ENCODE results near the gene PADI6.

Gene PADI6

DNA sequence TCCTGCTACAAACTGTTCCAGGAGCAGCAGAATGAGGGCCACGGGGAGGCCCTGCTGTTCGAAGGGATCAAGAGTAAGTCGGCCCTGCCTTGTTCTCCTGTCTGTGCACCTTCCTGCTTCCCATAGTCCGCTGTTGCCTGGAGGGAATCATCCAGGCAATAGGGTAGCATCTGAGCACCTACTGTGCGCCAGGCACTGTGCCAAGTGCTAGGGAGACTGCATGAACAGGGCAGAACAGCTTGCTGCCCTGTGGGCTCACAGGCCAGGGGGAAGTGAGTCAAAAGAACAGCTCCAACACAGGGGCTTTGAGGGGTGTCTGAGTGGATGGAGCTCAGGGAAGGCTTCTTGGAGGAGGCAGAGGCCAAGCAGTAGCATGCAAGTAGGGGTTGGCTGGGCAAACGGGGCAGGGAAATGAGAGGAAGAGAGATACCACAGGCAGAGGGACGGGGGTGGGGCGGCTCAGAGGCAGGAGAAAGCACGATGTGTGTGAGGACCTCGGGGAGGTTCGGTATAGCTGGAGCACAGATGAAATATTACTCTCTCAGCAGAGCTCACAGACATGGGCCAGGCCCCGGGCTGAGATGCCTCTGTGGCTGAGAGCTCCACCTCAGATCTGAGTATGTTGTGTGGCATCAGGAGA lies 15.5 kb upstream of the PADI6 start:
- DNase-seq (ENCODE audit: low spot score) = no peak

DNA sequence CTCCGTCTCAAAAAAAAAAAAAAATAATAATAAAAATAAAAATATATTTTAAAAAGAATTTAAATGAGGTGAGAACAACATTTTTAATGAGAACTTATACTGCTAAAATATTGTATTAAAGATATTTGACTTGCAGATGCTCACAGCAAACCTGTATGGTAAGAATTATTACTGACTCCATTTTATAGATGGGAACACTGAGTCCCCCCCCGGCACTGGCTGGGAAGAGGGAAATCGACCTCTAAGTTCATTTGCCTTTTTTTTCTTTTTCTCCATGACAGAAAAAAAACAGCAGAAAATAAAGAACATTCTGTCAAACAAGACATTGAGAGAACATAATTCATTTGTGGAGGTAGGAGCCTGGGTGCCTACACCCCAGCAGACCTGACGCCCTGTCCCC lies 13.4 kb upstream of the PADI6 start:
- DNase-seq (ENCODE audit: low spot score) = no peak

DNA sequence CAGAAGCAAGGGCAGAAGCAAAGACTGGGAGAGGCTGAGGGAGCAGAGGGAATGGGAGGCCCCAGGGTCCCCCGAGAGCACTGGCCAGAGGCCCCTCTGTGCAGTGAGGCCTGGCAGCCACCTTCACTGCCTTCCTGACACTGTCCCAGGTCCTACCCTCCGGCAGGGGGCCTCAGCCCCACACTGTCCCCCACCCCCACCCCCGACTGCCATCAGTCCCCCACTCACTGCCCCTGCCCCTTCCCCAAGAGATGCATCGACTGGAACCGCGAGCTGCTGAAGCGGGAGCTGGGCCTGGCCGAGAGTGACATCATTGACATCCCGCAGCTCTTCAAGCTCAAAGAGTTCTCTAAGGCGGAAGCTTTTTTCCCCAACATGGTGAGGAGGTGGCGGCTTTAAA lies 13.0 kb upstream of the PADI6 start:
- no peak for DNase-seq (ENCODE audit: low spot score)

DNA sequence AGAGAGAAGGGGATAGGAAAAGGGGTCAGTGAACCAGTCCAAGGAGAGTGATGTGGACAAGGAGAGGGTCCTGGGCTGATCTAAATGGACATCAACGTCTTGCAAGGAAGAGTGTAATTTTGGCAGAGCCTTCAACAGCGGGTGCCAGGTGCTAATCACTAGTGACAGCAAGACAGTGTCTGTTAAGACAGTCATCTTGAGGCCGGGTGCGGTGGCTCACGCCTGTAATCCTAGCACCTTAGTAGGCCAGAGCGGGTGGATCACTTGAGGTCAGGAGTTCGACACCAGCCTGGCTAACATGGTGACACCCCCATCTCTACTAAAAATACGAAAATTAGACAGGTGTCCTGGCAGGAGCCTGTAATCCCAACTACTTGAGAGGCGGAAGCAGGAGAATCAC lies 12.2 kb upstream of the PADI6 start:
- no peak for DNase-seq (ENCODE audit: low spot score)

DNA sequence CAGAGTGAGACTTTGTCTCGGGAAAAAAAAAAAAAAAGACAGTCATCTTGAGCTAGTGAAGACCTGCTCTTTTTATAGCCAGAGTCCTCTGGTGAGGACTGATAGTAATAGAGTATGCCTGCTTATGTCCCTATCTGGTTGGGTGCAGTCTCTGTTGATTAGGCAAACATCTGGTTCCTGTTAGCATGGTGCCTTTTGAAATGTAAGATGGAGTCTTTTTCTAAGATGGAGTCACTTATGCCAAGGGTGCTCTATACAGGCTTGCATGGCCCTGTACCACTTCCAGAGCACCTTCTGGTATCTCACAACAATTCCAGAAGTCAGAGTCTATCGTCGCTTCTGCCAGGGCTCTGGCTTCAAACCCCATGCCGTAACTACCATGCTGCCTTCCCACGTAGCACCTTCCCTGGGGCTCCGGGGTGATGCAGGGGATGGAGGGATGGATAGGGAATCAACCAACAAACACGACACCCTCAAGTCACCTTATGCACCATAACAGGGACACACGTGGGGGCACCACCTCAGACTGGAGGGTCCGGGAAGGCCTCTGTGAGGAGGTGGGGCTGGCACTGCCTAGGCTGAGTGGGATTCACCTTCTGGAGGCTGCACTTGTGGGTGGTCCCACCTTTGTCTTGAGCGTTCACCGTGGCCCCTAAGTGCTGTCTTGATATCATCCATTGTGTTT lies 11.6 kb upstream of the PADI6 start:
- DNase-seq (ENCODE audit: low spot score) = no peak

DNA sequence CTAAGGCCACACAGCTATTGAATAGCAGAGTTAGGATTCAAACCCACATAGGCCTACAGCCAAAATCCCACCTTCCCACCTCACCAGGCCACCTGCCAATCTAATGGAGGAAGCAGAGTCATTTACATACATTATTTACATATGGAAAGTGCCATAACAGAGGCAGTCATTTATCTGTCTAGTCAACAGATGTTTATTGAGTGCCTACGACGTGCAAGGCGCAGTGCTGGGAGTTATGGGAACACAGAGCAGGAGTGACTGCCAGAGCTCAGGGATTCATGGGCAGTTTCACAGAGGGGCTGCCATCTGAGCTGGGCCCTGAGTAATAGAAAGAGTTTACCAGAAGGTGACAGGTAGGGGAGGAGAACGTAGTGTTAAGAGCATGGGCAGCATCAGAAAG lies 10.3 kb upstream of the PADI6 start:
- no peak for DNase-seq (ENCODE audit: low spot score)

DNA sequence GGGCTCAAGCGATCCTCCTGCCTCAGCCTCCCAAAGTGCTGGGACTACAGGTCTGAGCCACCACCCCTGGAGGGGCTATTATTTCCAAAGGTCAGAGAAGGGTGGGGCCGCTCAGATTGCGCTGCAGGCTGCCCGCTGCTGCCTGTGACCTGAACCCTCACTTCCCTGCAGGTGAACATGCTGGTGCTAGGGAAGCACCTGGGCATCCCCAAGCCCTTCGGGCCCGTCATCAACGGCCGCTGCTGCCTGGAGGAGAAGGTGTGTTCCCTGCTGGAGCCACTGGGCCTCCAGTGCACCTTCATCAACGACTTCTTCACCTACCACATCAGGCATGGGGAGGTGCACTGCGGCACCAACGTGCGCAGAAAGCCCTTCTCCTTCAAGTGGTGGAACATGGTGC lies 8.6 kb upstream of the PADI6 start:
- no peak for DNase-seq (ENCODE audit: low spot score)

DNA sequence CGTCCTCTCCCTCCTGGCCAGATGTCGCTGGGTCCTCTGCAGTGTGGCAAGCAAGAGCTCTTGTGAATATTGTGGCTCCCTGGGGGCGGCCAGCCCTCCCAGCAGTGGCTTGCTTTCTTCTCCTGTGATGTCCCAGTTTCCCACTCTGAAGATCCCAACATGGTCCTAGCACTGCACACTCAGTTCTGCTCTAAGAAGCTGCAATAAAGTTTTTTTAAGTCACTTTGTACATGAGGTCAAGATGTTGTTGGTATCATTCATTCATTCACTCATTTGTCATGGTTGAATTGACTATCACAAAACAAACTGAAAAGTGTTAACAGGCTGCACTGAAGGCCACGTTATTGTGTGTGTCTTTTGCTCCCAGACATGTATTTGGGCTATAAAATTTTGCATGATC lies 8.2 kb upstream of the PADI6 start:
- DNase-seq (ENCODE audit: low spot score) = no peak

DNA sequence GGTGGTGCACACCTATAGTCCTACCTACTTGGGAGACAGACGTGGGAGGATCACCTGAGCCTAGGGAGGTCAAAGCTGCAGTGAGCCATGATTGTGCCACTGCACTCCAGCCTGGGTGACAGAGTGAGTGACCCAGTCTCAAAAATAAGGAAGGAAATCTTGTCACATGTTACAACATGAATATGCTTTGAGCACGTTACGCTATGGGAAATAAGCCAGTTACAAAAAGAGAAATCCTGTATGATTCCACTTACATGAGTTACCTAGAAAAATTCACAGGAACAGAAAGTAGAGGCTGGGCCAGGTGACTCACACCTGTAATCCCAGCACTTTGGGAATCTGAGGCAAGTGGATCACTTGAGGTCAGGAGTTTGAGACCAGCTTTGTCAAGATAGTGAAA lies 6.7 kb upstream of the PADI6 start:
- DNase-seq (ENCODE audit: low spot score) = no peak

DNA sequence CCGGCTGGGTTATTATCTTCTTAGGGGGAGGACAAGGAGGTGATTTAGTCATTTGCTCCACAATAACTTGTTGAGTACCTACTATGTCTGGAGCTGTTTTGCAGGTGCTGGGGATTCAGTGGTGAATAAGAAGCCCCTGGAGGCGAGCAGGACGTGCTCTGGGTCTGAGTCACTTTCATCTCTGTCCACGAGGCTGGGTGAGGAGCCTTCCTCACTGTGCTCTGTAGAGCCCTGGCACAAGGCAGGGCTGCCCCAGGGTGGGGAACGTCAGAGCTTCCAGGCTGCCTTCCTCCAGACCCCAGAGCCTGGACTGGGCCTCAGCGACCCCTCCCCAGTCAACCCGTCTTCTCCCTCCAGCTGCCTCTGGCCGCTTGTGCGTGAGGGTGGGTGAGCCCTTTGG lies 2.5 kb upstream of the PADI6 start:
- no peak for DNase-seq (ENCODE audit: low spot score)

DNA sequence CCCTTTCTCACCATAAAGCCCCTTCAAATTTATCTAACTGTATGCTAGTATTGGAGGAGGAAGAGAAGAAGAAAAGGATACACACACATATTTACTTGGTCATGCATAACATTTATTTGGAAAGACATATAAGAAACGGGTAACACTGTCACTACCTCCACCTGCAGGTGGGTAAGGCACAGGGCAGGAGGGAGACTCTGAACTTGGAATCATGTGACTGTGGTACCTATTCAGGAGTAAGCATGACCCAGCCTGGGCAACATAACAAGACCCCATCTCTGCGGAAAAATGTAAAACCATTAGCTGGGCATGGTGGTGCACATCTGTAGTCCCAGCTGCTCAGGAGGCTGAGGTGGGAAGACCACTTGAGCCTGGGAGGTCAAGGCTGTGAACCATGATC lies 1.4 kb upstream of the PADI6 start:
- peak; percentile 44 for DNase-seq (ENCODE audit: low spot score)

DNA sequence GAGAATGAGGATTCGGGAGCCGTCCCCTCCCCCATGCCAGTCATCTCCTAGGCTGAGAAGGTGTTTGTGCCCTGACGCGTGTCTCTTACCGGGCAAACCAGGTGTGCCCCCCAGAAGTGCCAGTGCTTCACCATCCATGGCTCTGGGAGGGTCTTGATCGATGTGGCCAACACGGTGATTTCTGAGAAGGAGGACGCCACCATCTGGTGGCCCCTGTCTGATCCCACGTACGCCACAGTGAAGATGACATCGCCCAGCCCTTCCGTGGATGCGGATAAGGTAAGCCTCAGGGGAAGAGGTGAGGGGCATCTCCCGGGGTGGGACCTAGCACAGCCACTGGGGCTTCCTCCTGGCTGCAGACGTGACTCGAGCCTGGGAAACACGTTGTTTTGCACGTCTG lies 959 bp downstream of the PADI6 start:
- no peak for DNase-seq (ENCODE audit: low spot score)

DNA sequence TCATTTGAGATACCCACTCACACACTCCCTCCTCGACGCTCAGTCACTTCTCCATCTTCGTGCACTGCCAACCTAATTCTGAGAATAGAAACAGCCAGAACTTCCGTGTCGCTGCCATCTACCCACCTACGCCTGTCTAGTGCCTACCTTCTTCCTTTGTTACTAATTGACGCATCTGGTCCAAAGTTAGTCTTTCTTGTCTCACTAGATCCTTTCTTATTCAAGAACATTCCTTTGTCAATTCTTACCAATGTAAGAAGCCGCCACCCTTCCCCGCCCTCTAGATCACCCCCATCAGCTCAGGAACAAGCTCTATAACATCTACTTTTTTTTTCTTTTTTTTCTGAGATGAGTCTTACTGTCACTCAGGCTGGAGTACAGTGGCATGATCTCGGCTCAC lies 3.7 kb downstream of the PADI6 start:
- no peak for DNase-seq (ENCODE audit: low spot score)

DNA sequence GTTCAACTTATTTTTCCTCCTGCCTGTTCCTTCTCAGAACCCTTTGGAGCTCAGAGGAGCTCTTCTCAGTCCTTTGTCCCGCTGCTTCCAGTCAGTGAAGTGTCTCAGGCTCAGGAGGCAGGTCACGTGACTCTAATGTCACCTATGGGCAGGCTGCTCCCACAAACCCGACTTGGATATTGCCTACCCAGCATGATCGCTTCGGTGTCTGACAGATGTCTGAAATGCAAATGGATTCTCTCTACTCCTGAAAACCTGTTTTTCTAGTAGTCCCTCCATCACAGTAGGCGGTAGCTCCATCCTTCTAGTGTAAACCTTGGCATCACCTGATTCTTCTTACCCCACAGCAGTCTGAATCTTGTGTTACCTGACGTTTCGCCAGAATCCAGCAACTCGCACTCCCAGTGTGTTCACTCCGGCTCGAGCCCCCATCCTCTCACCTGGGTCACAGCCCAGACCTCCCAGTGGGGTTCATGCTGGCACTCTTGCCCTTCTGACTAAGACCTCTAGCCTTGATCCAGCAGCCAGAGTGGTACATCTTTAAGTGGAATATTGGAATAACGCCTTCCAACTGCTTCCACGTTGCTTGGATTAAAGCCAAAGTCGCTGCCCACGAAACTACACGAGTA lies 5.4 kb downstream of the PADI6 start:
- DNase-seq (ENCODE audit: low spot score) = no peak

DNA sequence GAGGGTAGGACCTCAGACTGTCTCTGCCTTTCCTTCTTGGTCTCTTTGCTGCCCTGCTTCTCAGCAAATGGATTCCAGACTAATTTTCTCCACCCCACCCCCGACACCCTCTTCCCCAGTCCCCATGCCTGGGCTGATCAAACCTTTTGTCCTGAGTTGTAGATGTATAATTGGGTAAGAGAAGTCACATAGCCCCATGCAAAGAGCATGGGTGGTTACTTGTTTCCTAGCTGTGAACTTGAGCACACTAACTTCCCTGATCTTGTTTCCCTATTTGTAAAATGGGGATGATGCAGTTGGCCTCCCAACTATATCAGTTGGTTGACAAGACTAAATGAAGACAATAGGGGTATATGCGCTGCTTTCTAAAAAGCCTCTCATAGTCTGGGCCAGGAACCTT lies 9.2 kb downstream of the PADI6 start:
- no peak for DNase-seq (ENCODE audit: low spot score)

DNA sequence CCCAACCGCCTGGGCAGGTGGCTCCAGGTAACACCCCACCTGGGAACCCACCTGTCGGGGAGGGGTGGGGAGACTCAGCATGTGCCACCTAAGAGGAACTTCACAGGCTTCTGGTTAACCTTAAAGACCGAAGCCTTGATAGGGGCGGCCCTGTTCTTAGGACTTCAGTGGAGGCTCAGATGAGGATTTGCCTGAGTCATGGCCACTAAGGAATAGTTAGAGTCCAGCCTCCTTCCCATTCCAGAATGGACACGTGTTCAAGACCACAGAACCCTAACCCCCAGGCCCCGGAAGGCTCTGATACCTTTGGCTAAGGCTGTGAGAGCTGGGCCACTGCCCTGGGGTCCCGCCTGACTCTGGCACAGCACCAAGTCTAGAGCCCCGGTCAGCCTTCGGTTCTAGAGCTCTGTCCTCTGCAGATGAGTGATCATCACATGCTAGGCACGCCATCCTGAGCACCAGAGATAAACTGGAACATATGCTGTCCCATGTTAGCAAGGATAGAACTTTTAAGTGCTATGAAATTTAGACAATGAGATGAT lies 20.3 kb downstream of the PADI6 start:
- DNase-seq (ENCODE audit: low spot score) = no peak

DNA sequence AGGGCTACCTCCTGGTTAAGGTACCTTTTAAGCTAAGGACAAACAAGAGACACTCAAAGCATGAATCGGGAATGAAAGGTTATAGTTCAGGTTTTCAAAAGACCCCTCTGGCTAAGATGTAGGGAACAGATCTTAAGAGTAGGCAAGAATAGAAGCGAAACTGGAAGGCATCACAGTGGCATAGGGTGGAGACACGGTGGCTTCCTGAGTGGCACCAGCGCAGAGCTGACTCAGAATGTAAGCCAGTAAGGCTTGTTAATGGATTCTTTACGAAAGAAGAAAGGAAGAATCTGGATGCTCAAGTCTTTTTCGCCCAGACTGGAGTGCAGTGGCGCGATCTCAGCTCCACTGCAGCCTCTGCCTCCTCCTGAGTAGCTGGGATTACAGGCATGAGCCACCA lies 21.2 kb downstream of the PADI6 start:
- no peak for DNase-seq (ENCODE audit: low spot score)

DNA sequence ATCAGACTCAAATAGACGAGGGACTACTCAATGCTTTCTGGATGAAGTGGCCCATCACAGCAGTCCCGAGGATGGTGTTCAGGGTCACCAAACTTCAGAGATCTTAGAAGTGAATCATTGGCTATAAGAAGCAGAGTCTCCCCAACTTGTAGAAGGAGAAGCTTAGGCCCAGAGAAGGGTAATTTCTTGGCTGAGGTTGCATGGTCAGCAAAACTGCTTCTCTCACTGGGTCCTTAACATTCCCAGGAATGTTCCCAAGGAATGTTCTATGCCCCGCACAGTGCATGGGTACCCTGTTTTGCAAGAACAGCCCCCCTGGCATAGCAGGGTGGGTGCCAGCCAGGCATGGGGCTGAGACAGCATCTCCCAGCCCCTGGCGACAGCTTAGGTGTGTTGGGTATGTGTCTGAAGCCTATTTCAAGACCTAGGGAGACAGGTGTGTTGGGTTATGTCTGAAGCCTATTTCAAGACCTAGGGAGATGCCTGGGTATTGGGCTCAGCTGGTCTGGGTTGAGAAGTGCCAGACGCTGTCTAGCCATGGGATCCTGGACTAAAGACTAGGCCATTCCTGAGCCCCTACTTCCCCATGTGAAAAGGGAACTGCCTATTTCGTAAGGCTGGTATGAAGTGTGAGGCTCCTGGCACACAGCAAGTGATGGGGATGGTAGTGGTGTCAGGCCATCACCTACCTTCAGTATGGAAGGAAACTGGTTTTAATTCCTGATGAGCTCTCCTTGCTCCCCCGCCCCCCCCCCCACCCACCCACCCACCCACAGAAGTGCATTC lies 26.1 kb downstream of the PADI6 start:
- no peak for DNase-seq (ENCODE audit: low spot score)

DNA sequence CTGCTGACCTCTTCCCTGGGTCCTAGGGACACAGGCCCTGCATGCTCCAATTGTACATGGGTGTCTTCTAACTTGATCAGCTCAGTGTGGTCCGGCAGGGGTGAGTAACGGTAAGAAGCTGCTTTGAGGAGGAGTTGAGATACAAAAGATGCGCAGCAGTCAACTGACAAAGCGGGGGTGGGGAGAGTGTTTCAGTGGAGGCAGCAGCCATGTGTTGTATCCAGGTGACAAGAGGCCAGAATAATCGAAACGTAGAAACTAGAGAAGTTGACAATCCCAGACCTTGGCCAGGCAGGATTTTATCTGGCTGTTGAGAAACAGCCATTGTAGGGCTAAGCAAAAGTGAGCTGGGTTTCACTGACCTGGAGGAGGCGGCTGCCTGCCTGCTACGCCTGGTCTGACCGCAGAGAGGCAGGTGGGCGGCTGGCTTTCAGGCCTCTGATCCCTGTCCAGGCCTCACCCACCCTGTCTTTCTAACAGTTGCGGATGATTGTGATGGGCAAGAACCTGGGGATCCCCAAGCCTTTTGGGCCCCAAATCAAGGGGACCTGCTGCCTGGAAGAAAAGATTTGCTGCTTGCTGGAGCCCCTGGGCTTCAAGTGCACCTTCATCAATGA lies 28.8 kb downstream of the PADI6 start:
- no peak for DNase-seq (ENCODE audit: low spot score)

DNA sequence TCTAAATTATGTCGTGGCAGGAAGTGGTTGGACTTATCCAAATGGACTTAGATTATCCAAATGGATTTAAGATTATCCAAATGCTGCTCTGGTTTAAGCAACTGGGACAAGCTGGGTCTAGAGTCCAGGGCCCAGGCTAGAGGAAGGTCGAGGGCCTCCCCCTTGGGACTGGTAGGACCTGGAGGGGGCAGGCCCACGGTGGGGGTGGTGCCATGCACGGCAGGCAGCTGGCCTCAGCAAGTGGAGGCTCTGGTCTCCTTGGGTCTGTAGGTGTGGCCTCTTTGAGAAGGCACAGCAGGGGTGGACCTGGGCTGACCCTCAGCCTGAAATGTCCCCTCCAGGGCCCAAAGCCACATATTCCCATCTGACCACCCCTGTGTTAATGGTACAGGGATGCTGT lies 29.8 kb downstream of the PADI6 start:
- DNase-seq (ENCODE audit: low spot score) = no peak

DNA sequence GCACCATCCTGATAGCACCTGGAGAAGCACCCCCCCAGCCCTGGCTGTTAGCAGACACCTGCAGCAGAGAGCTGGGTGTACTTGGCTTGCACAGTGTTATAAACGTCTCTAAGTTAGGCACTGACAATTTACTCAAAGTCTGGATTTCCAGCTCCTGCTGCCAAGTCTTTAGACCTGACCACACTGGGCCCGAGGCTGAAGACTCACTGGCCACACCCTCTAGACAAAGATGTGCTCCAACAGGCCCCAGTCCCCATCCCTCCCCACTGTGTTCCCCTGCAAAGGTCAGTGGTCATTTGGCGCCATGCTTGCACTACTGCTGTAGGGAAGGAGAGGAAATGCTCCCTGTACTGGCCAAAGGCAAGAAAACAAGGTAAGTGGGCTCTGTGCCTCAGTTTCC lies 31.1 kb downstream of the PADI6 start:
- DNase-seq (ENCODE audit: low spot score) = no peak

DNA sequence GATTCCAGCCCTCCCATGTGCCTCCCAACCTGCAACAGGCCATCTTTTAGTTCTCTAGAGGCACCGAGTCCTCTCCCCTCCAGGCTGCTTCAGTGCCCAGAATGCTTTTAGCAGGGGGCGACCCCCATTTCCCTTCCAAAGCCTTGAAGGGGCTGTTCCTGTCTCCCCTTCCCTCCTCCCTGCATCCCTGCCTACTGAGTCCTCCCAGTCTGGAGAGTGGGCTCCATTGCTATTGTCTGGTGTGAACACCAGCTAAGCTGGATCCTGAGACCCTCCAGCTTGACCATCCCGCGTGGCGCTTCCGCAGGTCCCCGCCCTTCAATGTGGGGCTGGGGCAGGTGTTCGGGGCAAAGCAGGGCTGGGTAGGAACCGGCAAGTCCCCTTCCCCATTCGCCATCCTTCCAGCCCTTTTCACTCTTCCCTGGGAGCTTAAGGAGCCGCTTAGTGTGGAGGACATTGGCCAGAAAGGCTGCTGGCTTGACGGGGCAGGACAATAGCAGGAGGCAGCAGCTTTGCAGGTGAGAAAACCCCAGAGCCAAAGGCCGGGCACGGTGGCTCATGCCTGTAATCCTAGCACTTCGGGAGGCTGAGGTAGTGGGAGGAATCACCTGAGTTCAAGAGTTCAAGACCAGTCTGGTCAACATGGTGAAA lies 32.2 kb downstream of the PADI6 start:
- no peak for DNase-seq (ENCODE audit: low spot score)

Data from HuH-7 (cell line).